Measurements from ENCODE around the gene TFDP2.
"Not testable (repeated sequence)": the region's sequence is repeated elsewhere in the genome, so short reads cannot be mapped to it uniquely, and the experiment has no call there.

Gene TFDP2

GRCh38 chr3:142013993-142014392 is 135.4 kb downstream of the TFDP2 start:
- no peak for DNase-seq

- no peak for DNase-seq
These were observed 135.9 kb downstream of the TFDP2 start for GRCh38 chr3:142013326-142013980.

DNA sequence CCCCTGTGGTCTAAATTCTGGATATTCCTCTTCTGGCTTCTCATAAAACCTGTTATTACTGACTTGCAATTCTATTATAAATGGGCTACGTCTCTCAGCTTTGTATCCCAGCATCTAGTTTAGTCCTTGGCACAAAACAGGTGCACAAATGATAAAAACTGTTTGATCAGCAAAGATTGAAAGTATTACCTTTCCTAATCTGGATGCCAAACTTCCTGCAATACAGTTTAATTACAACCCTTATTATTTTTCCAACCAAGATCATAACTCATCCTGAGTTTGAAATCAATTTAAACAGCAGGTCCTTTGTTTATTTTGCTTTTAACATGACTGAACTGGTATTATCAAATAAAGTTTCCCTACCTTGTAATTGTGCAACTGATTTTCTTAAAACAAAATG is 140.3 kb downstream of the TFDP2 start:
- no peak for DNase-seq

DNA sequence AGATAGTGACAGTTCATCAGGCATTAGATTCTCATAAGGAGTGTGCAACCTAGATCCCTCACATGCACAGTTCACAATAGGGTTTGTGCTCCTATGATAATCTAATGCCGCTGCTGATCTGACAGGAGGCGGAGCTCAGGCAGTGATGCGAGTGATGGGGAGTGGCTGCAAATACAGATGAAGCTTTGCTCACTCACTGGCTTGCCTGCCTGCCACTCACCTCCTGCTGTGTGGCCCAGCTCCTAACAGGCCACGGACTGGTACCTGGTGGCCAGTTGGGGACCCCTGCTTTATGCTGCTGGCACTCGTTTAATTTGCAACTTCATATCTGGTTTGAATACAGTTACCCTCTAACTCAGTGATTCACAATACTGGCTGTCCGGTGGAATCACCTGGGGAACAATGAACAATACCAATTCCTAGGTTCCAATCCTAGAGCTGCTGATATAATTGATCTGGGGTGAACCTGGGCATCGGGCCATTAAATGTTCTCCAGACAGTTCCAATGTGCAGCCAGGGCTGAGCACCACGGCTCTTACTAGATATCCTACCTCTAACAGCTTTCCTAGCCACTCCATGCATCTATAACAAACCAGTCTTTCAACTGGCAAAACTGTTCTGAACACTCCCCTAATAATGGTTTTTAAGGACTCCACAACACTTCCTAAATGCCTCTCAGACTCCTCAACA is 141.5 kb downstream of the TFDP2 start:
- no peak for DNase-seq

- not testable (repeated sequence) for DNase-seq
These were observed 144.4 kb downstream of the TFDP2 start for GRCh38 chr3:142004957-142005356.

DNA sequence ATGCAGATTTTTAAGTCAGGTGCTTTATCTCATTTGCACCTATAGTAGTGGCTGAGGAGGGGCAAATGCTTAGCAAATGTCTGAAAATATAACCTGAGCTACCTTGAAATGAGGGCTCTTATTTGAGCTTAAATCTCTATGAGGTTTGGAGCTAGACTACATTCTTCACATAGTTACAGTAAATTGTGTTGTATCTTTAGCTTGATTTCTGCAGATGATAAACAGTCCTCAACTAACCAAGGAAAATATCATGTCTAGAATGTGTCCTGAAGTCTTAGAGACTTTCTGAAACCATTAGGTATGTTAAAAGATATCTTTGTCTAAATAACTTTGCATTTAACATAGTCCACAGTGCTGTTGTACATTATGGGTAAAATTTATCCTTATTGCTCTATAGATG is 145.3 kb downstream of the TFDP2 start:
- no peak for DNase-seq

DNA sequence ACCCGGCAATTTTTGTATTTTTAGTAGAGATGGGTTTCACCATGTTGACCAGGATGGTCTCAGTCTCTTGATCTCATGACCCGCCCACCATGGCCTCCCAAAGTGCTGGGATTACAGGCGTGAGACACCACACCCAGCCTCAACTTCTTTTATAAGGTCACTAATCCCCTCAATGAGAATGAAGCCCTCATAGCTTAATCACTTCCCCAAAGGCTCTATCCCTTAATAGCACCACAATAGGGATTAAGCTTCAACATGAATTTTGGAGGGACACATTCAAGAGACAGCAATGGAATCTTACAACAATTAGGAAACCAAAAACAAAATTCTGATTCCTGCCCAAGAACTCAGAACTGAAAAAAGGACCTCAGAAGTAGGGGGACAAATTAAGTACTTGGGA is 146.1 kb downstream of the TFDP2 start:
- DNase-seq = no peak

DNA sequence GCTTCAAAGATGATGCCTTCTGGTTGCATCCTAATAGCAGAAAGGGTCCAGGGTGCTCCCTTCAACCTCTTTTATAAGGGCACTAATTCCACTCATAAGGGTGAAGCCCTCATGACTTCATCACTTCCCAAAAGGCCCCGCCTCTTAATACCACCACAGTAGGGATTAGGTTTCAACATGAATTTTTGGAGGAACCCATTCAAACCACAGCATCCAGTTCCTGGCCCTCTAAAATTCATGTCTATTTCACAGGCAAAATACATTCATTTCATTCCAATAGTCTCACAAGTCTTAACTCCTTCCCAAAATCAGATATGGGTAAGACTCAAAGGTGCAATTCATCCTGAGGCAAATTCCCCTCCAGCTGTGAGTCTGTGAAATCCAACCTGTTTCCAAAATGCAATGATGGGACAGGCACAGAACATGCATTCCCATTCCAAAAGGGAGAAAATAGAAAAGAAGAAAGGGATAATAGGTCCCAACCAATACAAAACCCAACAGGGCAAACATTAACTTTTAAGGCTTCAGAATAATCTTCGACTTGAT is 148.9 kb downstream of the TFDP2 start:
- DNase-seq = no peak

- DNase-seq = peak; percentile 6 to 26
These were observed 150.6 kb downstream of the TFDP2 start for GRCh38 chr3:141998669-141999290.

GRCh38 chr3:141996437-141996836 is 152.9 kb downstream of the TFDP2 start:
- DNase-seq = peak; percentile 0 to 14

DNA sequence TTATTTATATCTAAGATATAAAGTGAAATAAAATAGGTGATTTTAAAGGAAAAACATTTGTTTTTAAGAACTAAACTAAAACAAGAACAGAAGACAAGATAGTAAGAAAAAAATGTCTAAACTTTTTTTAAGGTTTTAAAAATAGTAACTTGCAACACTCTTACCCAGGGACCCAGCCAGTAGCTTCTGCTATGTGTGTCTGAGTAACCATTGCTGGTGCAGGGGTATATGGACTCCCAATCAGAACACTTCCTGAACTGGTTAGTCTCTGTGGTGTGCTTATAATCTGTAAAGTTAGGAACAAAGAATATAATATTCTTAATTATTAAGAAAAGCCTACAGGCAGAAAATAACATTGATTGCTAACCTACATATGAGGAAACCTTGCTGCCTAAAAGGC is 154.5 kb downstream of the TFDP2 start:
- DNase-seq = no peak

DNA sequence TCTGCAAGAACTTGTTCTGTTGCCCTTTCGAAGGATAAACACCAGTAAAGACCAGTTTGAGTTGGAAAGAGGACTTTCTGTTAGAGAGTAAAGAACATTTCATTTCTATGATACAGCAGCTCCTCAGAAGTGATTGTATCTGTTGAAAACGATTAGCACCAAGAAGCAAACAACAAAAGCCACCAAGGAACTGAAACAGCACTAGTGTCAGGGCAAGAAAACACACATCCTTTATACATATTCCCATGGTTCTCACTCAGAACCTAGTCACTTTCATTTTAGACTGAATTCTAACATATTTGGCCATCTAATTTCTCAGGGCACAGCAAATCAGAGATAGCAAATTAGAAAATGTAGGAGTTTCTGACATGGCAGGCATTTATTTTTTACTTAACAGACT is 156.8 kb downstream of the TFDP2 start:
- no peak for DNase-seq

DNA sequence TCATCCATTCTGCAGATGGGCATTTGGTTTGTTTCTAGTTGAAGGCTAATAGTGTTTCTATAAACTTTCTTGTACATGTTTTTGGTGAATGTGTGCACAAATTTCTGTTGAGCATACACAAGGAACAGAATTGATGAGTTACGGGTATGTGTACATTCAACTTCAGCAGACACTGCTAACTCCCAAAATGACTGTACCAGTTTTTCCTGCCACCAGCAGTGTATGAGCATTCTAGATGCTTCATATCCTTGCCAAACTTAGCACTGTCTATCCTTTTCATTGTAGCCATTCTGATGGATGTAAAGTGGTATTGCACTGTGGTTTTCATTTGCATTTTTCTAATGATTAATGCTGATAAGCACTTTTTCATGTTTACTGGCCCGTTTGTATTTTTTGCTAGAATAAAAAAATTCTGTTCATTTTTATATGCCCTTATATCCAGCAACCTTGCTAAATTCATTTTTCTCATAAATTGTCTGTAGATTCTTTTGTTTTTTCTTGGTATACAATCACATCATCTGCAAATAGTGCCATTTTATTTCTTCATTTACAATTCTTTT is 162.7 kb downstream of the TFDP2 start:
- no peak for DNase-seq

GRCh38 chr3:141981084-141981483 is 168.3 kb downstream of the TFDP2 start:
- no peak for DNase-seq

- no peak for DNase-seq
These were observed 170.2 kb downstream of the TFDP2 start for GRCh38 chr3:141979050-141979671.

DNA sequence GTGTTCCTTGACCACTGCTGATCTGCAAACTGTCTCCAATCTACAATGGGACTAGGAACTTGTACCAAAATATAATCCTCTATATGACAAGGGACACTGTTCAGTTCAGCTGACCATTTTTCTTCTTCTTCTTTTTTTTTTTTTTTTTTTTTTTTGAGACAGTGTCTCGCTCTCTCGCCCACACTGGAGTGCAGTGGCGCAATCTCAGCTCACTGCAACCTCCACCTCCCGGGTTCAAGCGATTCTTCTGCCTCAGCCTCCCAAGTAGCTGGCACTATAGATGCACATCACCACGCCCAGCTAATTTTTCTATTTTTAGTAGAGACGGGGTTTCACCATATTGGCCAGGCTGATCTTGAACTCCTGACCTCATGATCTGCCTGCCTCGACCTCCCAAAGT is 174.6 kb downstream of the TFDP2 start:
- not testable (repeated sequence) for DNase-seq

GRCh38 chr3:141972399-141972798 is 176.9 kb downstream of the TFDP2 start:
- DNase-seq = no peak

- DNase-seq = no peak
These were observed 177.8 kb downstream of the TFDP2 start for GRCh38 chr3:141971571-141971970.

GRCh38 chr3:141969711-141970110 is 179.6 kb downstream of the TFDP2 start:
- no peak for DNase-seq

DNA sequence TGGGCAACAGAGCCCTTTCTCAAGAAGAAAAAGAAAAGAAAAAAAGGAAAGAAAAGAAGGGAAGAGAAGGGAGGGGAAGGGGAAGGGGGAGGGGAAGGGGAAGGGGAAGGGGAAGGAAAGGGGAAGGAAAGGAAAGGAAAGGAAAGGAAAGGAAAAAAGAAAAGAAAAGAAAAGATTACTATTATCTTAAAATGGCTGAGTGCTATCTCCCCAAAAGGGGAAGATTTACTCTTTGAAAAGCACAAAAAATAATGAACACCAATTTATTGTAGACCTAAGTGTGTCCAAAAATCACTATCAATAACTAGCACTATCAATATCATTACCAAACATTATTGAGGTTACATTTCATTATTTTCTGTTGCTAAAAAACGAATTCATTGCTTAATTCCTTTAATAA is 183.9 kb downstream of the TFDP2 start:
- no peak for DNase-seq

DNA sequence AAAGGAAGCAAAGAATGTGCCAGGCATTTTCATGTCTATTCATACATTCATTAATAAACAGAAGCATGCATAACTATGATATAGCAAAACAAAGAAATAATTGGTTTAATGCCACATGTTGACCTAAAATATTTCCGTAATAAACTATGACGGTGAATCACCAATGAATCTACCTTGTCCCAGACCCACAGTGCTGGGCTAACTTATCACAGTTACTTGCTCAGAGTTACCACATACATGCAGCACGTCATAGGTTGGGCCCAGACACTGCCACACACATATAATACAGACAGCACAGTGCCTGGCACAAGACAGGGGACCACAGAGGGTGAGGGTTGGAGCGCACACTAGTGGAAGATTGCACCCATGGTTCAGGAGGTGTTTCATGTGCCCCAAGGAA is 186.0 kb downstream of the TFDP2 start:
- no peak for DNase-seq

- DNase-seq = no peak
These were observed 188.6 kb downstream of the TFDP2 start for GRCh38 chr3:141960731-141961130.

All from NCI-H526 (cell line).